Measurements from ENCODE around the gene ARSK. TPM values are rescaled to one million over a fixed set of nuclear protein-coding genes. Genes with fewer than 3 reads are reported as not detected.
A peak's percentile ranks its signal among the peaks of the same experiment; 100 is the strongest.
"Not testable (repeated sequence)": the region's sequence is repeated elsewhere in the genome, so short reads cannot be mapped to it uniquely, and the experiment has no call there.

The ARSK gene
- total RNA-seq, 1 experiment from 2014 or later = 3.6 TPM

DNA sequence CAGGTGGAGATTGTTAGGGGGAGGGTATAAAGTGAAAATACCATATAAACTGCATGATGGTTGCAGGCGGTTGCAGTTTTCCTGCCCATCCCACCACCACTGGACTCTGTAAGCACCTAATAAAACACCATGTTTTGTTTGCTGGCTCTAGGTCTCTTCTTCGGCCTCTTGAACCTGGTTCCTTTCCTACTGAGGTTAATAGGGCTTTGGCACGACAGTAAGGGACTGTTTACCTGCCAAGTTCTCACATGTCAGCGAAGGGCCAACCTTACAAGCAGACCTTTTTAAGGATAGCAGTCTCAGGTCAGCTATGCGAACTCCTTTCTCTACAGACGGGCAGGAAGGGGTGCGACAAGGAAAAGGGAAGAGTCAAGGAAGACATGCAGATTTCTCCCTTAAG is 88.3 kb downstream of the ARSK start:
- peaks cover 5% of the 10 kb centered on the region for H3K36me3 Mint-ChIP-seq (ENCODE audit: insufficient read depth, unreplicated experiment)
- intact Hi-C loops (cut with micrococcal nuclease) = loop anchor here (5.0 kb wide), 1 partner anchor 699 kb away; no protein-coding TSS in a partner anchor
- no peaks in the 10 kb centered on the region for H3K9me3 Mint-ChIP-seq (ENCODE audit: unreplicated experiment)
- H3K27me3 Mint-ChIP-seq (ENCODE audit: insufficient read depth, unreplicated experiment) = no peaks in the 10 kb centered on the region
- TF ChIP-seq, protein P1, sequence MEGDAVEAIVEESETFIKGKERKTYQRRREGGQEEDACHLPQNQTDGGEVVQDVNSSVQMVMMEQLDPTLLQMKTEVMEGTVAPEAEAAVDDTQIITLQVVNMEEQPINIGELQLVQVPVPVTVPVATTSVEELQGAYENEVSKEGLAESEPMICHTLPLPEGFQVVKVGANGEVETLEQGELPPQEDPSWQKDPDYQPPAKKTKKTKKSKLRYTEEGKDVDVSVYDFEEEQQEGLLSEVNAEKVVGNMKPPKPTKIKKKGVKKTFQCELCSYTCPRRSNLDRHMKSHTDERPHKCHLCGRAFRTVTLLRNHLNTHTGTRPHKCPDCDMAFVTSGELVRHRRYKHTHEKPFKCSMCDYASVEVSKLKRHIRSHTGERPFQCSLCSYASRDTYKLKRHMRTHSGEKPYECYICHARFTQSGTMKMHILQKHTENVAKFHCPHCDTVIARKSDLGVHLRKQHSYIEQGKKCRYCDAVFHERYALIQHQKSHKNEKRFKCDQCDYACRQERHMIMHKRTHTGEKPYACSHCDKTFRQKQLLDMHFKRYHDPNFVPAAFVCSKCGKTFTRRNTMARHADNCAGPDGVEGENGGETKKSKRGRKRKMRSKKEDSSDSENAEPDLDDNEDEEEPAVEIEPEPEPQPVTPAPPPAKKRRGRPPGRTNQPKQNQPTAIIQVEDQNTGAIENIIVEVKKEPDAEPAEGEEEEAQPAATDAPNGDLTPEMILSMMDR (IDR thresholded peaks at IDR 0.05; ENCODE audit: unreplicated experiment) = no peak
- BruUV-seq (replicated peaks) = no TSS peak
- no peak overlapping the region for H3K27ac Mint-ChIP-seq (ENCODE audit: low read depth, unreplicated experiment)
- ChIA-PET CTCF (interaction anchor here (0.7 to 9.5 kb wide), 15 partner anchors 10 to 693 kb away, joined by 3 to 149 read pairs (median 4); no protein-coding TSS in a partner anchor), POLR2A (interaction anchor here (0.6 to 1.5 kb wide), 5 partner anchors 8 to 583 kb away, joined by 3 to 5 read pairs (median 3); no protein-coding TSS in a partner anchor)
- peaks cover 9% of the 10 kb centered on the region for H3K4me1 Mint-ChIP-seq (ENCODE audit: insufficient read depth, unreplicated experiment)
- DNase-seq (ENCODE audit: unreplicated experiment) = no peak
- no peak overlapping the region for H3K4me3 Mint-ChIP-seq (ENCODE audit: unreplicated experiment)

DNA sequence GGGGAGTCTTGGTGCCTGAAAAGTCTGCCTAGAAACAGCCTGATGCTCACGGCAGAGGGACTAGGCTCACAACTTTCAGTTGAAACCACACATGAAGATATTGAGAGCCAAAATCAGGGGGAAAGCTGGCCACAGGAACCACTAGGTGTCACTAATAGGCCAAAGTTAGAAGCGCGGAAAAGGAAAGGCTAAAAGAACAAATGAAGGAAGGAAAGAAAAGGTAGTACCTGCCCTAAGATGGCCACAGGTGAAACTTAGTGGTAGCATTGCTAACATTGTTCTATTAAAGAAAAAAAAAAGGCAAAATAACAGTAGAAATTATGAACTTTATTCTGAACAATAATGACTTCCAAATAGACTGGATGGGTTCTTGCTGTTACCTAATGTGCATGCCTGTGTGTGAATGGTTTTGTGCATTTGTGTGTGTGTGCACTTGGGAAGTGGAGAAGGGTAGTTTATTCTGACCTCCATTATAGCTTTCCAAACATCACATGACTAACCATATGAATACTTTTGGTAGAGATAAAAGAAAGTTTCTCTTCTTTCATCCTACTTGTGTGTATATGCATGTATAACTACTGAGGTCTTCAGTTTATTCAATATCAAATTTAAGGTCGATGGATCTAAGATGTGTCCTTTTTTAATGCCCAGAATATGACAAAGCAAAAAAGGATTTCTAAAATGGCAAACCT is 89.6 kb downstream of the ARSK start:
- H3K4me1 Mint-ChIP-seq (ENCODE audit: insufficient read depth, unreplicated experiment) = peaks cover 10% of the 10 kb centered on the region
- peak; percentile 77 for DNase-seq (ENCODE audit: unreplicated experiment)
- TF ChIP-seq, protein P1 (IDR thresholded peaks at IDR 0.05; ENCODE audit: unreplicated experiment) = peak; percentile 76
- H3K27ac Mint-ChIP-seq (ENCODE audit: low read depth, unreplicated experiment) = no peak overlapping the region
- no peaks in the 10 kb centered on the region for H3K9me3 Mint-ChIP-seq (ENCODE audit: unreplicated experiment)
- BruUV-seq (replicated peaks) = no TSS peak
- no peak overlapping the region for H3K4me3 Mint-ChIP-seq (ENCODE audit: unreplicated experiment)
- no peaks in the 10 kb centered on the region for H3K27me3 Mint-ChIP-seq (ENCODE audit: insufficient read depth, unreplicated experiment)
- ChIA-PET CTCF (interaction anchor here (0.5 to 9.5 kb wide), 27 partner anchors 8 to 837 kb away, joined by 3 to 149 read pairs (median 3); partner anchors contain the start of gene RHOBTB3), POLR2A (interaction anchor here (0.7 to 1.7 kb wide), 8 partner anchors 9 to 217 kb away, joined by 3 to 9 read pairs (median 5); partner anchors contain the start of gene GLRX)
- no peaks in the 10 kb centered on the region for H3K36me3 Mint-ChIP-seq (ENCODE audit: insufficient read depth, unreplicated experiment)
- intact Hi-C loops (cut with micrococcal nuclease) = loop anchor here (1.0 to 5.0 kb wide), 5 partner anchors 89 to 957 kb away; partner anchors contain the start of gene ARSK

DNA sequence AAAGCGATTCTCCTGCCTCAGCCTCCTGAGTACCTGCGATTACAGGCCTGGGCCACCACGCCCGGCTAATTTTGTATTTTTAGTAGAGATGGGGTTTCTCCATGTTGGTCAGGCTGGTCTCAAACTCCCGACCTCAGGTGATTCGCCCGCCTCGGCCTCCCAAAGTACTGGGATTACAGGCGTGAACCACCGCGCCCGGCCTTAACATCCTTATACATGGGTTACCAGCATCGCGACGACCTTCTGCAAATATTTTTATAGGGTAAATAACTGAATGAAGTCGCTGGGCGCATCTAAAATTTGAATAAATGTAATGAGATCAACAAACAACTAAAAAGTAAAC is 91.3 kb downstream of the ARSK start:
- H3K36me3 Mint-ChIP-seq (ENCODE audit: insufficient read depth, unreplicated experiment); BruUV-seq (replicated peaks); intact Hi-C loops (cut with micrococcal nuclease); H3K27ac Mint-ChIP-seq (ENCODE audit: low read depth, unreplicated experiment); H3K9me3 Mint-ChIP-seq (ENCODE audit: unreplicated experiment); DNase-seq (ENCODE audit: unreplicated experiment); H3K27me3 Mint-ChIP-seq (ENCODE audit: insufficient read depth, unreplicated experiment): not testable (repeated sequence)
- peak overlapping the region; percentile 74 for H3K4me3 Mint-ChIP-seq (ENCODE audit: unreplicated experiment)
- CTCF ChIA-PET = interaction anchor here (0.7 to 9.5 kb wide), 14 partner anchors 10 to 1068 kb away, joined by 3 to 149 read pairs (median 6); partner anchors contain the start of genes ARSK and RHOBTB3
- H3K4me1 Mint-ChIP-seq (ENCODE audit: insufficient read depth, unreplicated experiment) = peaks cover 15% of the 10 kb centered on the region
- POLR2A ChIA-PET = interaction anchor here (0.6 to 3.7 kb wide), 30 partner anchors 8 to 428 kb away, joined by 3 to 29 read pairs (median 4); partner anchors contain the start of genes ARSK, GLRX, RHOBTB3 and SKIC3

DNA sequence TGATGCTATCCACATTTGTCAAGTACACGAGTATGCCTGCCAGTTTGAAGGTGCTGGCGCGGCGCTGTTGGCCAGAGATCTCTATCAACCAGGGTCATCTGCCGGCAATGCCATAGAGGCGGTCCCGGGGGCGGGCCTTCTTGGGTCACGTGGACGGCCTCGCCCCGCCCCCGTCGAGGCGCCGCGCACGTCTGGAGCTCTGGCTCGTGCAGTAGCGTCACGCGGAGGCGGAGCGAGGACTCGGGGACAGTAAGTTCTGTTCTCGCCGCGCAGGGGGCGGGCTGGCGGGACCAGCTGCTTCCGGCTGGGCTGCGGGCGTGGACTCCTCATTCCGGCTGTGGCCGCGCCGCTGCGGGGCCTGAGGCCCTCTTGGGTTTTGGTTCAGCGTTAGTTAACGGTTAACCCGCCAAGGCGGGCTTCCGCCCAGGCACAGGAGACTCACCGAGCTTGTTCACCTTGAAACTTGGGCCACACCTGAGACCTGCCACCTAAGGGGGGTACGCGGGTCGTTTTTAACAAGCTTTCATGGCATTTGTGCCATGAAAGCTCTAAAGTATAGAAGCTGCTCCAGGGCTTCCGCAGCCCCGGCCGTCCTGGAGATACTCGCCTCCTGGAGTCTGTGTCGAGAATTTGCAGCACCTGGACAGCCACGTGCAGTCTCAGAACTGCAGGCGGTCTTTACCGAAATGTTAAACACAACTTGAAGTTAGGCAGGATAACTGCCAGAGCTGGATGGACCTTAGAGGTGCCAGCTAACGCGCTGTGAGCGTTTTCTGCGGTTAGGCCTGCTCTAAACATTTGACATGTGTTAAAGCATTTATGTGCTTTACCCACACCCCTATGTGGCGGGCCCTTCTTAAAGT is 91.9 kb downstream of the ARSK start, which contains the start of gene RFESD:
RFESD (plus strand) TSS at position 209 of the 863 bp plus-strand sequence. CDS start 5,495 bp downstream, outside the sequence.
- peak within 1 kb of the TSS; percentile 89 for H3K27ac Mint-ChIP-seq (ENCODE audit: low read depth, unreplicated experiment)
- peaks cover 15% of the 10 kb centered on the region for H3K4me1 Mint-ChIP-seq (ENCODE audit: insufficient read depth, unreplicated experiment)
- no peaks in the 10 kb centered on the region for H3K27me3 Mint-ChIP-seq (ENCODE audit: insufficient read depth, unreplicated experiment)
- H3K4me3 Mint-ChIP-seq (ENCODE audit: unreplicated experiment) = peak within 1 kb of the TSS; percentile 74
- POLR2A ChIA-PET = interaction anchor here (0.6 to 3.7 kb wide), 32 partner anchors 8 to 663 kb away, joined by 3 to 29 read pairs (median 4); partner anchors contain the start of genes ARSK, GLRX, RHOBTB3 and SKIC3
- H3K9me3 Mint-ChIP-seq (ENCODE audit: unreplicated experiment) = no peaks in the 10 kb centered on the region
- BruUV-seq (replicated peaks) = TSS peak; percentile 82
- intact Hi-C loops (cut with micrococcal nuclease) = no loop called here
- CTCF ChIA-PET = interaction anchor here (0.7 to 9.5 kb wide), 15 partner anchors 9 to 222 kb away, joined by 3 to 149 read pairs (median 5); partner anchors contain the start of genes ARSK, GLRX and RHOBTB3
- peak; percentile 96 for DNase-seq (ENCODE audit: unreplicated experiment)
- TF ChIP-seq, protein P1 (IDR thresholded peaks at IDR 0.05; ENCODE audit: unreplicated experiment) = no peak
- H3K36me3 Mint-ChIP-seq (ENCODE audit: insufficient read depth, unreplicated experiment) = no peaks in the 10 kb centered on the region

All from MCF 10A (cell line).